Lower leg skin (tissue), 3 donors: ENCODE measurements around the gene LUM.

Source experiments
- POLR2A ChIP-seq, 2 donors: fragments of 450-650 bp; IDR thresholded peaks; one replicate each; pipeline ENCODE4 v1.6.1; 2016 to 2017; ENCODE audit warnings: antibody characterized with exemption in 2 of 2, mild to moderate bottlenecking in 1 of 2, moderate library complexity in 1 of 2
- TF ChIP-seq, protein P1 (sequence below), 3 donors: fragments of 450-650 bp; IDR thresholded peaks; one replicate each; pipeline ENCODE4 v1.5.1; 2016; ENCODE audit warnings: antibody characterized with exemption in 3 of 3, mild to moderate bottlenecking in 3 of 3, moderate library complexity in 2 of 3

DNA sequence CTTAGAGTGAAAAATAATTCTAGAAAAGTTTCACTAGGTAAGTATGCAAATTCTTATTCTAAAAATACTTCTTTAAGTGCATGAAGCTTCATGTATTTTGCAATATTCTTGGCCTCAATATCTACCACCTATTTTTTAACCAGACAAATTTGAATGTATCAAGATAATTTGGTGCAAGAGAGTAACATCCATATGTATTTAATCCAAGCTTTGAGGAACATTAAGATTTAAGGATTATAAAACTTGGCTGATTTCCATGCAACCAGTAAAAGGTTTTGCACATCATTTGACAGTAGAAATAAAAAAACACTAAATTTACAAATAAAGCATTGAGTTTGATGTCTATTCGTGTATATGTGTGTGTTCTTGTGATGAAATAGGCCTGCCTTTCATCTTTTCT lies 7.7 kb downstream of the LUM start:
- TF ChIP-seq, protein P1, sequence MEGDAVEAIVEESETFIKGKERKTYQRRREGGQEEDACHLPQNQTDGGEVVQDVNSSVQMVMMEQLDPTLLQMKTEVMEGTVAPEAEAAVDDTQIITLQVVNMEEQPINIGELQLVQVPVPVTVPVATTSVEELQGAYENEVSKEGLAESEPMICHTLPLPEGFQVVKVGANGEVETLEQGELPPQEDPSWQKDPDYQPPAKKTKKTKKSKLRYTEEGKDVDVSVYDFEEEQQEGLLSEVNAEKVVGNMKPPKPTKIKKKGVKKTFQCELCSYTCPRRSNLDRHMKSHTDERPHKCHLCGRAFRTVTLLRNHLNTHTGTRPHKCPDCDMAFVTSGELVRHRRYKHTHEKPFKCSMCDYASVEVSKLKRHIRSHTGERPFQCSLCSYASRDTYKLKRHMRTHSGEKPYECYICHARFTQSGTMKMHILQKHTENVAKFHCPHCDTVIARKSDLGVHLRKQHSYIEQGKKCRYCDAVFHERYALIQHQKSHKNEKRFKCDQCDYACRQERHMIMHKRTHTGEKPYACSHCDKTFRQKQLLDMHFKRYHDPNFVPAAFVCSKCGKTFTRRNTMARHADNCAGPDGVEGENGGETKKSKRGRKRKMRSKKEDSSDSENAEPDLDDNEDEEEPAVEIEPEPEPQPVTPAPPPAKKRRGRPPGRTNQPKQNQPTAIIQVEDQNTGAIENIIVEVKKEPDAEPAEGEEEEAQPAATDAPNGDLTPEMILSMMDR (IDR thresholded peaks at IDR 0.05): no peak
- TF ChIP-seq POLR2A (IDR thresholded peaks at IDR 0.05): no peak
